ENCODE data around the gene DNAJC3. TPM values are rescaled to one million over a fixed set of nuclear protein-coding genes. Genes with fewer than 3 reads are reported as not detected.

DNAJC3 gene
- total and polyA plus RNA-seq, 2 experiments from 2014 or later: 19.5 to 27.5 TPM

GRCh38 chr13:95743192-95743591 is 66.3 kb downstream of the DNAJC3 start:
- peaks cover 10% of the 10 kb centered on the region; the same call in 2 of the 3 replicates for H3K9me3 Mint-ChIP-seq
- TF ChIP-seq ZNF114 (CRISPR knock-in tag; IDR thresholded peaks at IDR 0.05) (no peak), ETS1 (IDR thresholded peaks at IDR 0.05) (no peak), NANOG (IDR thresholded peaks at IDR 0.05; ENCODE audit: borderline replicate concordance) (no peak), EZH2 (IDR thresholded peaks at IDR 0.05; ENCODE audit: low read depth, unreplicated experiment) (no peak)
- Histone ChIP-seq H4K20me1 (replicated peaks; ENCODE audit: insufficient read depth) (0 out of 2 replicates have a peak, but pooled peaks cover 4% of the 10 kb centered on the region), H3K27me3 (ENCODE audit: insufficient read depth) (no peaks in the 10 kb centered on the region), H3K4me2 (no peak overlapping the region), H3K36me3 (ENCODE audit: insufficient read depth) (no peaks in the 10 kb centered on the region), H3K4me3 (no peak overlapping the region), H3K27ac (ENCODE audit: low read depth) (no peak overlapping the region), H3F3A (replicated peaks; ENCODE audit: low read depth) (no peaks in the 10 kb centered on the region), H3K79me2 (replicated peaks; ENCODE audit: insufficient read depth) (peaks cover 39% of the 10 kb centered on the region), H2AFZ (no peak overlapping the region), H3K9me2 (ENCODE audit: insufficient read depth) (no peaks in the 10 kb centered on the region), H3K4me1 (ENCODE audit: insufficient read depth) (peaks cover 9% of the 10 kb centered on the region; the same call in 1 of the 2 replicates)
- no peak overlapping the region for H3K4me3 Mint-ChIP-seq
- H3K27ac Mint-ChIP-seq: no peak overlapping the region
- DNase-seq (ENCODE audit: low spot score) (no peak), ATAC-seq (no peak)
- H3K4me1 Mint-ChIP-seq: peaks cover 29% of the 10 kb centered on the region
- peaks cover 15% of the 10 kb centered on the region for H3K36me3 Mint-ChIP-seq (ENCODE audit: low read depth)
- H3K27me3 Mint-ChIP-seq (ENCODE audit: insufficient read depth, low read depth, poor library complexity): no peaks in the 10 kb centered on the region

GRCh38 chr13:95745289-95745688 is 68.3 kb downstream of the DNAJC3 start:
- Histone ChIP-seq H3F3A (replicated peaks; ENCODE audit: low read depth) (no peaks in the 10 kb centered on the region), H3K4me3 (no peak overlapping the region), H4K20me1 (replicated peaks; ENCODE audit: insufficient read depth) (0 out of 2 replicates have a peak, but pooled peaks cover 4% of the 10 kb centered on the region), H2AFZ (no peak overlapping the region), H3K27me3 (ENCODE audit: insufficient read depth) (no peaks in the 10 kb centered on the region), H3K4me1 (ENCODE audit: insufficient read depth) (peaks cover 6% of the 10 kb centered on the region; the same call in 1 of the 2 replicates), H3K27ac (ENCODE audit: low read depth) (no peak overlapping the region), H3K36me3 (ENCODE audit: insufficient read depth) (no peaks in the 10 kb centered on the region), H3K4me2 (no peak overlapping the region), H3K9me2 (ENCODE audit: insufficient read depth) (no peaks in the 10 kb centered on the region), H3K79me2 (replicated peaks; ENCODE audit: insufficient read depth) (peaks cover 29% of the 10 kb centered on the region)
- Mint-ChIP-seq H3K27ac (no peak overlapping the region), H3K27me3 (ENCODE audit: insufficient read depth, low read depth, poor library complexity) (no peaks in the 10 kb centered on the region), H3K4me3 (no peak overlapping the region), H3K9me3 (peaks cover 3% of the 10 kb centered on the region; the same call in 1 of the 3 replicates), H3K4me1 (peaks cover 27% of the 10 kb centered on the region), H3K36me3 (ENCODE audit: low read depth) (peaks cover 9% of the 10 kb centered on the region; the same call in 2 of the 3 replicates)
- peak; percentile 38 for DNase-seq (ENCODE audit: low spot score)
- peak; percentile 82 for ATAC-seq
- TF ChIP-seq POLR2AphosphoS5 (IDR thresholded peaks at IDR 0.05; ENCODE audit: low read depth) (no peak), ZNF462 (CRISPR knock-in tag; IDR thresholded peaks at IDR 0.05) (no peak), NANOG (IDR thresholded peaks at IDR 0.05; ENCODE audit: borderline replicate concordance) (no peak), EZH2phosphoT487 (IDR thresholded peaks at IDR 0.05; ENCODE audit: unreplicated experiment) (no peak), ZNF331 (CRISPR knock-in tag; IDR thresholded peaks at IDR 0.05; ENCODE audit: low read depth) (no peak), CREB1 (CRISPR knock-in tag; IDR thresholded peaks at IDR 0.05; ENCODE audit: low read depth) (no peak), CTCF (conservative IDR thresholded peaks at IDR 0.05; ENCODE audit: low read depth in 2 of 2) (no peak), JUNB (IDR thresholded peaks at IDR 0.05; ENCODE audit: unreplicated experiment) (no peak)

All from GM23338 (cell line).